GM12878 (cell line): Measurements from ENCODE around the gene DOK7. TPM values are rescaled to one million over a fixed set of nuclear protein-coding genes. Genes with fewer than 3 reads are reported as not detected.
"Not testable (repeated sequence)": the region's sequence is repeated elsewhere in the genome, so short reads cannot be mapped to it uniquely, and the experiment has no call there.

Source experiments
- ATAC-seq: fragments of 200-7000 bp; cut with Tn5 transposase; 3 replicates; pipeline ENCODE4 v1.9.1; 2020; ENCODE audit warnings: mild to moderate bottlenecking, moderate library complexity
- BruUV-seq: library from RNA; stranded (reverse); fragments of 400-500 nt; replicated peaks from 2 replicates; lab custom pipeline; 2021; lab: Mats Ljungman, UMichigan
- CTCF ChIA-PET: fragments of 300-600 bp; sonication (Branson Sonifier 250); formaldehyde crosslinking; extraction: SDS; loops from one replicate; lab custom pipeline; 2021; ENCODE audit warnings: inconsistent platforms; lab: Yijun Ruan, JAX
- POLR2A ChIA-PET: fragments of 350-600 bp; formaldehyde crosslinking; extraction: SDS; loops from one replicate; lab custom pipeline; 2021; ENCODE audit warnings: inconsistent platforms; lab: Charles Lee
- RAD21 ChIA-PET: fragments of 300-600 bp; sonication (Branson Sonifier 250); formaldehyde crosslinking; loops from one replicate; lab custom pipeline; 2023; ENCODE audit warnings: antibody characterized with exemption; ENCODE audit not compliant: unreplicated experiment; lab: Charles Lee
- SMC1A ChIA-PET: fragments of 300-600 bp; sonication (Branson Sonifier 250); formaldehyde crosslinking; loops from one replicate; lab custom pipeline; 2023; ENCODE audit not compliant: unreplicated experiment, uncharacterized antibody; lab: Charles Lee
- DNase-seq: peaks from one replicate; pipeline ENCODE4 v3.0.0-alpha.2; 2011; ENCODE audit warnings: low read depth, low spot score
- FAIRE-seq: peaks from 3 replicates; lab custom pipeline; 2011; peaks lifted over from hg19 to GRCh38; lab: Jason Lieb, UNC
- H2AFZ ChIP-seq: 2 replicates; pipeline ENCODE4 v1.6.0; 2011; ENCODE audit warnings: low read depth, low read length, control low read depth; ENCODE audit not compliant: control insufficient read depth
- H3K27ac ChIP-seq: 2 replicates; pipeline ENCODE4 v1.5.1; 2011; ENCODE audit warnings: control low read depth; ENCODE audit not compliant: control insufficient read depth, insufficient read depth
- H3K27me3 ChIP-seq, 2 experiments: replicated peaks in 1 of 2; 2 replicates each; pipeline versions ENCODE4 v1.6.0 to v1.6.1; 2011; ENCODE audit warnings: low read length in 1 of 2; ENCODE audit not compliant: control insufficient read depth in 2 of 2, insufficient read depth in 2 of 2
- H3K36me3 ChIP-seq, 2 experiments: 2 replicates each; pipeline ENCODE4 v1.5.1; 2011; ENCODE audit warnings: low read length in 1 of 2; ENCODE audit not compliant: control insufficient read depth in 2 of 2, insufficient read depth in 2 of 2
- H3K4me1 ChIP-seq: 2 replicates; pipeline ENCODE4 v1.6.1; 2011; ENCODE audit warnings: mild to moderate bottlenecking, low read length, moderate library complexity, mixed read lengths; ENCODE audit not compliant: control insufficient read depth, insufficient read depth
- H3K4me2 ChIP-seq: 2 replicates; pipeline ENCODE4 v1.6.0; 2011; ENCODE audit warnings: control low read depth; ENCODE audit not compliant: control insufficient read depth, insufficient read depth
- H3K4me3 ChIP-seq: fragments of 200-600 bp; sonication (generic); 2 replicates; pipeline ENCODE4 v1.5.1; 2016
- H3K79me2 ChIP-seq: 2 replicates; pipeline ENCODE4 v1.6.0; 2011; ENCODE audit warnings: low read length; ENCODE audit not compliant: control insufficient read depth, insufficient read depth
- H3K9ac ChIP-seq: 2 replicates; pipeline ENCODE4 v1.8.0; 2011; ENCODE audit warnings: low read length, control low read depth, mixed read lengths; ENCODE audit not compliant: control insufficient read depth, insufficient read depth
- H3K9me3 ChIP-seq: replicated peaks from 3 replicates; pipeline ENCODE4 v1.5.1; 2011; ENCODE audit warnings: mild to moderate bottlenecking, low read length; ENCODE audit not compliant: control insufficient read depth, insufficient read depth
- H4K20me1 ChIP-seq: 2 replicates; pipeline ENCODE4 v1.6.0; 2011; ENCODE audit not compliant: control insufficient read depth, insufficient read depth
- CREM ChIP-seq: IDR thresholded peaks from 2 replicates; pipeline ENCODE4 v1.6.1; 2014; ENCODE audit warnings: antibody characterized with exemption, low read depth
- HDGF ChIP-seq: fragments of 450-650 bp; IDR thresholded peaks from 2 replicates; pipeline ENCODE4 v1.6.1; 2016; ENCODE audit warnings: antibody characterized with exemption
- MXI1 ChIP-seq: fragments of 150-350 bp; IDR thresholded peaks from 2 replicates; pipeline ENCODE4 v1.6.1; 2011; ENCODE audit warnings: low read depth, mild to moderate bottlenecking, inconsistent platforms, low read length, improper control_type of control experiment
- NFYA ChIP-seq: IDR thresholded peaks from 2 replicates; pipeline ENCODE4 v1.6.1; 2011; ENCODE audit warnings: low read depth, mild to moderate bottlenecking, low read length, improper control_type of control experiment, borderline replicate concordance
- NFYB ChIP-seq: IDR thresholded peaks from 2 replicates; pipeline ENCODE4 v1.6.1; 2011; ENCODE audit warnings: low read depth, mild to moderate bottlenecking, low read length, improper control_type of control experiment, moderate library complexity; ENCODE audit not compliant: insufficient read depth
- NRF1 ChIP-seq: conservative IDR thresholded peaks from 2 replicates; pipeline ENCODE4 v1.6.1; 2011; ENCODE audit warnings: mild to moderate bottlenecking, low read depth, low read length, improper control_type of control experiment
- PAX8 ChIP-seq: fragments of 450-650 bp; IDR thresholded peaks from 2 replicates; pipeline ENCODE4 v1.6.1; 2017; ENCODE audit warnings: mild to moderate bottlenecking, moderate library complexity
- POLR2A ChIP-seq: IDR thresholded peaks from 2 replicates; pipeline ENCODE4 v1.6.1; 2011; ENCODE audit warnings: low read depth, mild to moderate bottlenecking, low read length
- RELA ChIP-seq: fragments of 450-650 bp; IDR thresholded peaks from 2 replicates; pipeline ENCODE4 v1.8.0; 2014; ENCODE audit warnings: borderline replicate concordance; ENCODE audit not compliant: partially characterized antibody
- SMARCA5 ChIP-seq: fragments of 450-650 bp; IDR thresholded peaks from 2 replicates; pipeline ENCODE4 v1.6.1; 2017; ENCODE audit warnings: mild to moderate bottlenecking
- SREBF2 ChIP-seq: IDR thresholded peaks from 2 replicates; pipeline ENCODE4 v1.6.1; 2012; ENCODE audit warnings: mild to moderate bottlenecking, low read length
- YY1 ChIP-seq: IDR thresholded peaks from 2 replicates; pipeline ENCODE4 v1.6.1; 2011; ENCODE audit warnings: low read depth, mild to moderate bottlenecking, low read length
- WGBS: methylation state at CpG from one replicate; pipeline ENCODE4 v1.1.6; 2016; ENCODE audit warnings: low lambda C conversion rate; ENCODE audit not compliant: insufficient replicate concordance, insufficient coverage; ENCODE audit errors: missing lambda C conversion rate; 5-methylcytosine and 5-hydroxymethylcytosine counted together
- in situ Hi-C: fragments of 300-500 bp; cut with MboI; formaldehyde crosslinking; loops from 9 replicates; pipeline ENCODE4 v1.14.3; 2018; ENCODE audit warnings: mixed read lengths
- intact Hi-C: fragments of 100-400 bp; cut with micrococcal nuclease; formaldehyde crosslinking; loops from one replicate; pipeline ENCODE4 v1.14.2; 2022; ENCODE audit not compliant: unreplicated experiment
- polyA plus RNA-seq, 11 experiments: library from polyadenylated mRNA; depleted of rRNA in 4 of 11; unstranded in 6 of 11; stranded (reverse) in 5 of 11; fragments of >200 nt; fragmentation: Nextera tagmentation in 4 of 11; fragmentation: Illumina TruSeq in 1 of 11; extraction: Ambion mirVana in 4 of 11; extraction: Trizol in 1 of 11; gene quantifications; 1 replicate in 1 of 11; 2 replicates in 10 of 11; pipeline versions ENCODE4 v1.2.1 to v1.2.3, GENCODE V29; 2011 to 2016; ENCODE audit warnings: inconsistent platforms in 2 of 11, missing spikeins in 2 of 11, low read depth in 1 of 11
- total RNA-seq, 4 experiments: library from RNA; depleted of rRNA in 3 of 4; stranded (reverse); fragments of >200 nt in 3 of 4; fragmentation: Illumina TruSeq in 1 of 4; extraction: Trizol in 1 of 4; gene quantifications; 2 replicates each; pipeline versions ENCODE4 v1.2.1 to v1.2.3, GENCODE V29; 2013 to 2021
- TF ChIP-seq, protein P1 (sequence below): IDR thresholded peaks from 2 replicates; pipeline ENCODE4 v1.6.1; 2012; ENCODE audit warnings: improper control_type of control experiment, low read depth, low read length; ENCODE audit not compliant: insufficient replicate concordance
- TF ChIP-seq, protein P2 (sequence below): IDR thresholded peaks from 2 replicates; pipeline ENCODE4 v1.6.1; 2011; ENCODE audit warnings: mild to moderate bottlenecking, low read depth, low read length, moderate library complexity; ENCODE audit not compliant: insufficient replicate concordance

The DOK7 gene
- total and polyA plus RNA-seq, 10 of the 15 experiments (the other 5 are each of a cell fraction or from before 2014, with no cell fraction given): 0.04 to 0.46 (median 0.18) TPM; not detected in 4

DNA sequence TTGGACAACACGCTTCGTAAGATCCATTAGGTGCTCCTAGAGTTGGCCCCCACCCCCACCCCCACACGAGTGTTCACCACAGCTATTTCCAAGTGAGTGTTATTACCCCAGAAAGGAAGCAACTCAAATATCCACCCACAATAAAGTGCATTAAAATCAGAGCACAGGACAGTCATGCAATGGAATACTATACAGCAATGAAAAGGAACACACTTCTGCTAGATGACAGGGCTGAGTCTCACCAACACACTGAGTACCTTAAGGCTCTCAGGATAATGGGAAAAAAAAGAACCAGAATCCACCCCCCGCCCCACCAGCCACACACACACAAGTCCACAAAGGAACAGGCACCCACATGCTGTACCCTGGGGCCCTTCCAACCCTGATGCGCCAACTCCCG, 48.1 kb downstream of the DOK7 start:
- Histone ChIP-seq H3K4me3 (no peak overlapping the region), H3K27me3 (no peaks in the 10 kb centered on the region), H3K36me3 (peaks cover 7 to 22% of the 10 kb centered on the region in 2 experiments), H2AFZ (no peak overlapping the region), H3K4me2 (no peak overlapping the region), H3K27ac (no peak overlapping the region), H3K79me2 (no peaks in the 10 kb centered on the region), H4K20me1 (no peaks in the 10 kb centered on the region; the same call in 1 of the 2 replicates), H3K9ac (no peak overlapping the region), H3K9me3 (no peaks in the 10 kb centered on the region), H3K4me1 (no peaks in the 10 kb centered on the region)
- ChIA-PET POLR2A (no interaction called here), SMC1A (no interaction called here), RAD21 (no interaction called here), CTCF (no interaction called here)
- in situ Hi-C loops (no loop called here), intact Hi-C loops (no loop called here)
- DNase-seq (no peak), FAIRE-seq (no peak), ATAC-seq (no peak)
- WGBS: 99% methylated on average over 6 of the region's 6 CpGs
- TF ChIP-seq NRF1 (no peak), NFYB (no peak), CREM (no peak), RELA (no peak), PAX8 (no peak), POLR2A (no peak), MXI1 (no peak), HDGF (no peak), NFYA (no peak), YY1 (no peak), SREBF2 (no peak), SMARCA5 (no peak)
- TF ChIP-seq, protein P1, sequence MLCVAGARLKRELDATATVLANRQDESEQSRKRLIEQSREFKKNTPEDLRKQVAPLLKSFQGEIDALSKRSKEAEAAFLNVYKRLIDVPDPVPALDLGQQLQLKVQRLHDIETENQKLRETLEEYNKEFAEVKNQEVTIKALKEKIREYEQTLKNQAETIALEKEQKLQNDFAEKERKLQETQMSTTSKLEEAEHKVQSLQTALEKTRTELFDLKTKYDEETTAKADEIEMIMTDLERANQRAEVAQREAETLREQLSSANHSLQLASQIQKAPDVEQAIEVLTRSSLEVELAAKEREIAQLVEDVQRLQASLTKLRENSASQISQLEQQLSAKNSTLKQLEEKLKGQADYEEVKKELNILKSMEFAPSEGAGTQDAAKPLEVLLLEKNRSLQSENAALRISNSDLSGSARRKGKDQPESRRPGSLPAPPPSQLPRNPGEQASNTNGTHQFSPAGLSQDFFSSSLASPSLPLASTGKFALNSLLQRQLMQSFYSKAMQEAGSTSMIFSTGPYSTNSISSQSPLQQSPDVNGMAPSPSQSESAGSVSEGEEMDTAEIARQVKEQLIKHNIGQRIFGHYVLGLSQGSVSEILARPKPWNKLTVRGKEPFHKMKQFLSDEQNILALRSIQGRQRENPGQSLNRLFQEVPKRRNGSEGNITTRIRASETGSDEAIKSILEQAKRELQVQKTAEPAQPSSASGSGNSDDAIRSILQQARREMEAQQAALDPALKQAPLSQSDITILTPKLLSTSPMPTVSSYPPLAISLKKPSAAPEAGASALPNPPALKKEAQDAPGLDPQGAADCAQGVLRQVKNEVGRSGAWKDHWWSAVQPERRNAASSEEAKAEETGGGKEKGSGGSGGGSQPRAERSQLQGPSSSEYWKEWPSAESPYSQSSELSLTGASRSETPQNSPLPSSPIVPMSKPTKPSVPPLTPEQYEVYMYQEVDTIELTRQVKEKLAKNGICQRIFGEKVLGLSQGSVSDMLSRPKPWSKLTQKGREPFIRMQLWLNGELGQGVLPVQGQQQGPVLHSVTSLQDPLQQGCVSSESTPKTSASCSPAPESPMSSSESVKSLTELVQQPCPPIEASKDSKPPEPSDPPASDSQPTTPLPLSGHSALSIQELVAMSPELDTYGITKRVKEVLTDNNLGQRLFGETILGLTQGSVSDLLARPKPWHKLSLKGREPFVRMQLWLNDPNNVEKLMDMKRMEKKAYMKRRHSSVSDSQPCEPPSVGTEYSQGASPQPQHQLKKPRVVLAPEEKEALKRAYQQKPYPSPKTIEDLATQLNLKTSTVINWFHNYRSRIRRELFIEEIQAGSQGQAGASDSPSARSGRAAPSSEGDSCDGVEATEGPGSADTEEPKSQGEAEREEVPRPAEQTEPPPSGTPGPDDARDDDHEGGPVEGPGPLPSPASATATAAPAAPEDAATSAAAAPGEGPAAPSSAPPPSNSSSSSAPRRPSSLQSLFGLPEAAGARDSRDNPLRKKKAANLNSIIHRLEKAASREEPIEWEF: no peak
- TF ChIP-seq, protein P2, sequence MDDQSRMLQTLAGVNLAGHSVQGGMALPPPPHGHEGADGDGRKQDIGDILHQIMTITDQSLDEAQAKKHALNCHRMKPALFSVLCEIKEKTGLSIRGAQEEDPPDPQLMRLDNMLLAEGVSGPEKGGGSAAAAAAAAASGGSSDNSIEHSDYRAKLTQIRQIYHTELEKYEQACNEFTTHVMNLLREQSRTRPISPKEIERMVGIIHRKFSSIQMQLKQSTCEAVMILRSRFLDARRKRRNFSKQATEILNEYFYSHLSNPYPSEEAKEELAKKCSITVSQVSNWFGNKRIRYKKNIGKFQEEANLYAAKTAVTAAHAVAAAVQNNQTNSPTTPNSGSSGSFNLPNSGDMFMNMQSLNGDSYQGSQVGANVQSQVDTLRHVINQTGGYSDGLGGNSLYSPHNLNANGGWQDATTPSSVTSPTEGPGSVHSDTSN: no peak
- no TSS peak for BruUV-seq

DNA sequence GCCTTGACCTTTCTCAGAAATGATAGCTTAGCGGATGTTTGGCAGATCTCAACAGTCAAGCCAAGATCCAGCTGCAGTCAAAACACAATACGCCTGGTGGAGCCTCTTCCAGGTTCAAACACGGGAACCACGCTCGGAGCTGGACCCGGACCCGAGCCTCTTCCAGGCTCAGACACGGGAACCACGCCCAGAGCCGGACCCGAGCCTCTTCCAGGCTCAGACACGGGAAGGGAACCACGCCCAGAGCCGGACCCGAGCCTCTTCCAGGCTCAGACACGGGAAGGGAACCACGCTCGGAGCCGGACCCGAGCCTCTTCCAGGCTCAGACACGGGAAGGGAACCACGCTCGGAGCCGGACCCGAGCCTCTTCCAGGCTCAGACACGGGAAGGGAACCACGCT, 48.5 kb downstream of the DOK7 start:
- H3K27me3 ChIP-seq, POLR2A ChIA-PET, intact Hi-C loops, H3K79me2 ChIP-seq, H3K4me1 ChIP-seq, ATAC-seq, H2AFZ ChIP-seq, H3K4me2 ChIP-seq, RAD21 ChIA-PET, H3K9me3 ChIP-seq, H3K9ac ChIP-seq, FAIRE-seq, BruUV-seq, H3K27ac ChIP-seq, H3K4me3 ChIP-seq, SMC1A ChIA-PET, in situ Hi-C loops, DNase-seq, H4K20me1 ChIP-seq, CTCF ChIA-PET: not testable (repeated sequence)
- 94% methylated on average over 12 of the region's 27 CpGs for WGBS
- H3K36me3 ChIP-seq: peaks cover 7 to 22% of the 10 kb centered on the region in 2 experiments
